ENCODE results near the gene MAS1L. TPM values are rescaled to one million over a fixed set of nuclear protein-coding genes. Genes with fewer than 3 reads are reported as not detected.

MAS1L gene
- total RNA-seq, 3 donors from 2014 or later (not counting 1 experiment from before 2014, with no cell fraction given) = not detected

GRCh38 chr6:29499704-29500103 is 11.9 kb upstream of the MAS1L start:
- 78% methylated on average over 5 of the region's 5 CpGs for WGBS (ENCODE audit: insufficient coverage)
- H3K36me3 ChIP-seq (ENCODE audit: control insufficient read depth, insufficient read depth, low read length) = no peaks in the 10 kb centered on the region
- Mint-ChIP-seq H3K27me3 (ENCODE audit: low read depth in 2 of 2) (peaks cover 9 to 36% of the 10 kb centered on the region in 2 donors), H3K4me1 (no peaks in the 10 kb centered on the region), H3K36me3 (no peaks in the 10 kb centered on the region), H3K27ac (no peak overlapping the region), H3K4me3 (no peak overlapping the region), H3K9me3 (no peaks in the 10 kb centered on the region)
- no peak for TF ChIP-seq CTCF (IDR thresholded peaks at IDR 0.05)
- no peaks in the 10 kb centered on the region for H3K27me3 ChIP-seq (ENCODE audit: control insufficient read depth, insufficient read depth, low read length)
- intact Hi-C loops (cut with micrococcal nuclease) = no loop called here
- no peaks in the 10 kb centered on the region for H3K4me1 ChIP-seq (ENCODE audit: control insufficient read depth, insufficient read depth, low read length)
- no peak for DNase-seq
- no peaks in the 10 kb centered on the region for H3K9me3 ChIP-seq (ENCODE audit: control insufficient read depth, insufficient read depth, low read length)
- H3K4me3 ChIP-seq (ENCODE audit: low read length) = no peak overlapping the region
- no peak for ATAC-seq
- no peak overlapping the region for H3K27ac ChIP-seq (ENCODE audit: low read length)

- Histone ChIP-seq H3K4me3 (ENCODE audit: low read length) (no peak overlapping the region), H3K36me3 (ENCODE audit: control insufficient read depth, insufficient read depth, low read length) (no peaks in the 10 kb centered on the region), H3K9me3 (ENCODE audit: control insufficient read depth, insufficient read depth, low read length) (no peaks in the 10 kb centered on the region), H3K4me1 (ENCODE audit: control insufficient read depth, insufficient read depth, low read length) (no peaks in the 10 kb centered on the region), H3K27me3 (ENCODE audit: control insufficient read depth, insufficient read depth, low read length) (no peaks in the 10 kb centered on the region), H3K27ac (ENCODE audit: low read length) (no peak overlapping the region)
- intact Hi-C loops (cut with micrococcal nuclease) = no loop called here
- Mint-ChIP-seq H3K4me3 (no peak overlapping the region), H3K4me1 (no peaks in the 10 kb centered on the region), H3K27me3 (ENCODE audit: low read depth in 2 of 2) (peaks cover 5 to 37% of the 10 kb centered on the region in 2 donors), H3K9me3 (no peaks in the 10 kb centered on the region), H3K27ac (no peak overlapping the region), H3K36me3 (no peaks in the 10 kb centered on the region)
- no peak for DNase-seq
- ATAC-seq = no peak
- TF ChIP-seq CTCF (IDR thresholded peaks at IDR 0.05) = no peak
- WGBS (ENCODE audit: insufficient coverage) = 83% methylated on average over 3 of the region's 4 CpGs
Observed at GRCh38 chr6:29496961-29497360, 9.2 kb upstream of the MAS1L start.

- Mint-ChIP-seq H3K4me3 (no peak overlapping the region), H3K27me3 (ENCODE audit: low read depth in 2 of 2) (peaks cover 5 to 34% of the 10 kb centered on the region in 2 donors)
- 88% methylated on average over 4 of the region's 4 CpGs for WGBS (ENCODE audit: insufficient coverage)
Observed at GRCh38 chr6:29495571-29495970, 7.8 kb upstream of the MAS1L start.

More at GRCh38 chr6:29495571-29495970, 7.8 kb upstream of the MAS1L start:
- no peaks in the 10 kb centered on the region for H3K27me3 ChIP-seq (ENCODE audit: control insufficient read depth, insufficient read depth, low read length)
- no peak for TF ChIP-seq CTCF (IDR thresholded peaks at IDR 0.05)
- DNase-seq = no peak
- no peaks in the 10 kb centered on the region for H3K4me1 ChIP-seq (ENCODE audit: control insufficient read depth, insufficient read depth, low read length)
- no peak for ATAC-seq
- H3K4me3 ChIP-seq (ENCODE audit: low read length) = no peak overlapping the region
- H3K27ac ChIP-seq (ENCODE audit: low read length) = no peak overlapping the region
- H3K36me3 Mint-ChIP-seq = no peaks in the 10 kb centered on the region
- H3K27ac Mint-ChIP-seq = no peak overlapping the region
- no peaks in the 10 kb centered on the region for H3K4me1 Mint-ChIP-seq
- H3K9me3 Mint-ChIP-seq = no peaks in the 10 kb centered on the region
- intact Hi-C loops (cut with micrococcal nuclease) = no loop called here
- H3K36me3 ChIP-seq (ENCODE audit: control insufficient read depth, insufficient read depth, low read length) = no peaks in the 10 kb centered on the region
- no peaks in the 10 kb centered on the region for H3K9me3 ChIP-seq (ENCODE audit: control insufficient read depth, insufficient read depth, low read length)

Data from natural killer cell (primary cell).